Activated naive CD4-positive, alpha-beta T cell treated with anti-CD3 and anti-CD28 coated beads, Interleukin-2, amount 50 U/mL, for 72 hours (primary cell): ENCODE data around the gene FGGY. TPM values are rescaled to one million over a fixed set of nuclear protein-coding genes. Genes with fewer than 3 reads are reported as not detected.

Experiments used
- ATAC-seq, 2 donors: fragments of 150-1000 bp; cut with Tn5 transposase; 2 replicates each; pipeline ENCODE4 v1.10.0; 2021; ENCODE audit warnings: mild to moderate bottlenecking in 2 of 2, moderate library complexity in 2 of 2
- DNase-seq, 2 donors: peaks; one replicate each; pipeline ENCODE4 v3.0.0; 2021 to 2022; ENCODE audit warnings: low spot score in 2 of 2
- H3K27ac Mint-ChIP-seq, 2 donors: one replicate each; pipeline ENCODE4 v1.8.0; 2022; ENCODE audit warnings: mild to moderate bottlenecking in 2 of 2, mixed read lengths in 2 of 2
- H3K36me3 Mint-ChIP-seq, 2 donors: one replicate each; pipeline ENCODE4 v1.8.0; 2022; ENCODE audit warnings: mixed read lengths in 2 of 2
- H3K9me3 Mint-ChIP-seq, 2 donors: one replicate each; pipeline ENCODE4 v1.8.0; 2022; ENCODE audit warnings: mixed read lengths in 2 of 2
- total RNA-seq, 2 donors: library from RNA; stranded (reverse); gene quantifications; one replicate each; pipeline ENCODE4 v1.2.3, GENCODE V29; 2022

The FGGY gene
- total RNA-seq, 2 donors from 2014 or later = 15.0 to 17.0 TPM

GRCh38 chr1:59379371-59379728 lies 82.5 kb downstream of the FGGY start:
- Mint-ChIP-seq H3K27ac (no peak overlapping the region), H3K9me3 (peaks cover 0 to 15% of the 10 kb centered on the region in 2 donors), H3K36me3 (peaks cover 8 to 39% of the 10 kb centered on the region in 2 donors)
- peak; percentile 17 to 81 for ATAC-seq
- DNase-seq = no peak

GRCh38 chr1:59383963-59384362 lies 87.1 kb downstream of the FGGY start:
- Mint-ChIP-seq H3K27ac (no peak overlapping the region), H3K9me3 (peaks cover 0 to under 1% of the 10 kb centered on the region in 2 donors), H3K36me3 (peaks cover 0 to 17% of the 10 kb centered on the region in 2 donors)
- no peak for DNase-seq
- ATAC-seq = no peak

DNA sequence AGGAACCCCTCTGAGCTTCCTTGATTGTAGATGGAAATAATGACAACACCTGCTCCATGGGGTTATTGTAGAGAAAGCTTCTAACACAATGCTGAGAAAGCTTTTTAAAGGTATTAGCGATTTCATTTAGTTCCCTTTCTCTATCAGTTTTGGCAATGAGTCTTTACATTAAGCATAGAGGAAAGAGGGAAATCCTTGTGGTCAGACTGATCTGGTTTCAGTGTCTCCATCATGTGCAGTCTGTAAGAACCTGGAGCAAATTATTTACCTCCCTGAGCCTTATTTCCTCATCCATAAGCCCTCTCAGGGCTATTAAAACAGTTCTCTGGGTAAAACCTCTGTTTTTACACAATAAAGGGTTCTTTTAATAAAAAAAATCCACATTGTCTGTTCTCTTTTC lies 87.5 kb downstream of the FGGY start:
- DNase-seq (no peak), ATAC-seq (no peak)
- H3K27ac Mint-ChIP-seq = no peak overlapping the region
- H3K9me3 Mint-ChIP-seq = no peaks in the 10 kb centered on the region
- H3K36me3 Mint-ChIP-seq = peaks cover 0 to 16% of the 10 kb centered on the region in 2 donors

DNA sequence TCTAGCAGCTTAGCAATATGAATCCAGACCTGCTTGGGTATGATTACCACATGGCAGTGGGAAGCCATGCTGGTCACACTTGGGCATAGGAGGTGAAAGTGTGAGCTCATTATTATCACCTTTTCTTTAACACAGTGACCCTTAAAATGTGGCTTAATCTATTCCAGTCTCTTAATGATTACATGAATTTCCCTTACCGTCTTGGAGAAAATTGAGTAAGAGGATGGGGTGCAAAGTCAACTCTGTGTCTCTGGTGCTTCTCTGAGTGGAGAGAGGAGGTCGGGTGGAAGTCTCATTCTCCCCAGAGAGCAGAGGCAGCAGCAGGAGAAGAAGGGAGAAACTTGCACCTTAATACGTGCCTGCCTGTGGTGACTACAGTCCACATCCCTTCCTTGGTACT lies 91.3 kb downstream of the FGGY start:
- Mint-ChIP-seq H3K9me3 (no peaks in the 10 kb centered on the region), H3K36me3 (no peaks in the 10 kb centered on the region), H3K27ac (no peak overlapping the region)
- ATAC-seq (no peak), DNase-seq (no peak)

DNA sequence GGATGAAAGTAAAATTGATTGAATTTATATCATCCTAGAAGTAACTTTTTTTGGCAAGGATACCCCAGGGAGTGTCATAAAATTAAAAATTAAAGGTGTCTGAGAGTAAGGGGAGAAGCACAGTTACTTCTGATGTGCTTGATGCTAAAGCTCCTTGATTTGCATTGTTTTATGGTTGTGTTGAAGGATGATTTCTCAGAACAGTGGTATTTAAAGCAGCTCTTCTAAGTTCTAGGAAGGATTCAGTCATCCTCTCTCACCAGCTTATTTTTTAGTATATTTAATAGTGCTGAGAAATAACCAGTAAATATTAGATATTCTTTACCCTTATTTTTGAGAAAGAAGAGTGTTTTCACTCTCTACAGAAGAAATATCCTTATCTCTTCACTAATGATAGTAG lies 93.0 kb downstream of the FGGY start:
- no peak for DNase-seq
- no peak for ATAC-seq
- H3K27ac Mint-ChIP-seq = no peak overlapping the region
- no peaks in the 10 kb centered on the region for H3K9me3 Mint-ChIP-seq
- H3K36me3 Mint-ChIP-seq = peaks cover 0 to 4% of the 10 kb centered on the region in 2 donors

DNA sequence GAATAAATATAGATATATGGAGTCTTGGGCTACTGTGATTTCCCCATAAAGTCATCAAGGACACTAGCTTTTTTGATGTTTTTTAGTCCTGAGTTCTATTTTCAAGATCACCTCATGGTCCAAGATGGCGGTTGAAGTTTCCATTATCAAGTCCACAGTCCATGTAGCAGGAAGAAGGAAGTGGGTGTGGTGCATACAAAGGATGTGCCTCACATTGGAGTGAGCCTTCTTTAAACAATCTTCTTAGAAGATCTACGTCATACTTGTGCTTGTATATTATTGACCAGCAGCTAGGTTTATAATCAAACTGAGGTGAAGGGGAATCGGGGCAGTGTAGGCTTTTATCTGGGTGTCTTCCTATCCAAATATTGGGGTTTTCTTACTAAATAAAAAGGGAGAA lies 93.4 kb downstream of the FGGY start:
- Mint-ChIP-seq H3K27ac (no peak overlapping the region), H3K9me3 (no peaks in the 10 kb centered on the region), H3K36me3 (peaks cover 0 to 4% of the 10 kb centered on the region in 2 donors)
- DNase-seq = no peak
- ATAC-seq = no peak

GRCh38 chr1:59391212-59392179 lies 94.6 kb downstream of the FGGY start:
- H3K9me3 Mint-ChIP-seq = no peaks in the 10 kb centered on the region
- H3K27ac Mint-ChIP-seq = no peak overlapping the region
- H3K36me3 Mint-ChIP-seq = peaks cover 0 to 4% of the 10 kb centered on the region in 2 donors
- ATAC-seq (peak; percentile 26 to 66), DNase-seq (no peak)

- no peak overlapping the region for H3K27ac Mint-ChIP-seq
- peaks cover 0 to 4% of the 10 kb centered on the region in 2 donors for H3K36me3 Mint-ChIP-seq
- H3K9me3 Mint-ChIP-seq = no peaks in the 10 kb centered on the region
- DNase-seq (no peak), ATAC-seq (no peak)
Observed at GRCh38 chr1:59393211-59394180, 96.6 kb downstream of the FGGY start.

DNA sequence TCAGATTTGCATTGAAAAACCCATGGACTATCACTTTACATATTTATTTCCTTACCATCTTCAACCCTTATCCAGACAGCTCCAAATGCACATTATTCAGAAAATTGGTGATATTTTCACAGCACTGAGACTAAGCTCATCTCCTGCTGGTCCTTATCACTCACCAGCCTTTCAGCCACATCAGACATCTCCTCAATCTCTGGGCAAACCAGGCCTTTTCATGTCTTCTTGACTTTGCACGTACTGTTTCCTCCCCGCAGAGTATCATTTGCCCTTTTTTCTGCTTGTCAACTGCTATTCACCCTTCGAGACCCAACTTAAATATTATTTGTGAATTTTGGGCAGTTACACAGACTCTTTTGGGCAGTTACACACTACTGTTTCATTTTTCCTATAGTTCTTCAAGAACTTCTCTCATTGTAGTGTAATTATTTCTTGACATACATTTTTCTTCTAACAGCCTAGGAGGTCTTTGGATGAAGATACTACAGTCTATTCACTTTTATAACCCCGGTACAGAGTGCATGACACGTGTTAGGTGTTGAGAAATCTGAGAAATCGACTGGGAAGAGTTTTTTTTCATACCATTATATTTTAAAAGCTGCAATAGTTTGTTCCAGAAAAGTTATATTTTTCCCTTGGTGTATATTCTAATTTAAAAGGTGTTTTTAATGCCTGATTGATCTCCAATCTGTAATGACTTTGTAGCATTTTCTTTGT lies 98.0 kb downstream of the FGGY start:
- peaks cover 0 to 4% of the 10 kb centered on the region in 2 donors for H3K36me3 Mint-ChIP-seq
- no peak for ATAC-seq
- no peak for DNase-seq
- peak overlapping the region in 1 of 2 donors; percentile 0 for H3K27ac Mint-ChIP-seq
- H3K9me3 Mint-ChIP-seq = no peaks in the 10 kb centered on the region

- no peak for DNase-seq
- Mint-ChIP-seq H3K9me3 (no peaks in the 10 kb centered on the region), H3K36me3 (peaks cover 0 to 4% of the 10 kb centered on the region in 2 donors), H3K27ac (no peak overlapping the region)
- ATAC-seq = no peak
Observed at GRCh38 chr1:59396387-59396786, 99.5 kb downstream of the FGGY start.

DNA sequence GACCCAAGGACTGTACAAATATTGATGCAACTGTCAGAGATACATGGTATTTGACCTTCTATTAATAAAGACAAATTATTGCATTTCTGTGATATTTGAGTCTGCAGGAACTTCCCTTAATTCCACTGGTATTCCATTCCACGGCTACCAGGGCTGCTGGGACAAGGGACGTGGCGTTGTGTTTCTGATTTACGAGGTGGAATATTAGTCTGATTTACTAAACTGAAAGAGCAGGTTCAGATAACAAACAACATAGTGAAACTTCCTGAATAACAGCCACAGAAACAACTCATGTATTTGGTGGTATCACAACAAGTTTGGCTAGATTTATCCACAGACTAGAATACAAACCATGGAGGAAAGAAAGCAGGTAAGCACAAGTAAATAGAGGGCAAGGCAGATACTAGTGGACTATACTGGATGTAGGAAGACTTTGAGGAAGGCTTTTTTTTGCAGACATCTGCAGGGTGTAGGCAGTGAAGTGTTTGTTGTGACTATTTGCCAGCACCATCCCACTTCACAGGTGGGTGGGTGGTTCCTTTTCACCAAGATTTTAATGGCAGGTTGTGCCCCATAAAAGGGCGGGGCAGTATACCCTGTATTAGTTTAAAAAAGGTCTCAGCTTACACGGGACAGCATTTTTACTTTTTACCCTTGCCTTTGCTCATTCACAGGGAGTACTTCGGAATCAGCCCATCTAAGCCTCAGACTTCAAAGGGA lies 100.4 kb downstream of the FGGY start:
- no peak for DNase-seq
- no peak for ATAC-seq
- Mint-ChIP-seq H3K36me3 (peaks cover 0 to 4% of the 10 kb centered on the region in 2 donors), H3K9me3 (no peaks in the 10 kb centered on the region), H3K27ac (no peak overlapping the region)

GRCh38 chr1:59399642-59400041 lies 102.7 kb downstream of the FGGY start:
- ATAC-seq = peak in 1 of 2 donors; percentile 54
- Mint-ChIP-seq H3K27ac (no peak overlapping the region), H3K36me3 (no peaks in the 10 kb centered on the region), H3K9me3 (no peaks in the 10 kb centered on the region)
- DNase-seq = no peak

- ATAC-seq (no peak), DNase-seq (no peak)
- Mint-ChIP-seq H3K9me3 (no peaks in the 10 kb centered on the region), H3K27ac (no peak overlapping the region), H3K36me3 (no peaks in the 10 kb centered on the region)
Observed at GRCh38 chr1:59401581-59401980, 104.7 kb downstream of the FGGY start.

GRCh38 chr1:59404796-59405195 lies 107.9 kb downstream of the FGGY start:
- no peaks in the 10 kb centered on the region for H3K9me3 Mint-ChIP-seq
- H3K27ac Mint-ChIP-seq = no peak overlapping the region
- DNase-seq = no peak
- H3K36me3 Mint-ChIP-seq = no peaks in the 10 kb centered on the region
- no peak for ATAC-seq

DNA sequence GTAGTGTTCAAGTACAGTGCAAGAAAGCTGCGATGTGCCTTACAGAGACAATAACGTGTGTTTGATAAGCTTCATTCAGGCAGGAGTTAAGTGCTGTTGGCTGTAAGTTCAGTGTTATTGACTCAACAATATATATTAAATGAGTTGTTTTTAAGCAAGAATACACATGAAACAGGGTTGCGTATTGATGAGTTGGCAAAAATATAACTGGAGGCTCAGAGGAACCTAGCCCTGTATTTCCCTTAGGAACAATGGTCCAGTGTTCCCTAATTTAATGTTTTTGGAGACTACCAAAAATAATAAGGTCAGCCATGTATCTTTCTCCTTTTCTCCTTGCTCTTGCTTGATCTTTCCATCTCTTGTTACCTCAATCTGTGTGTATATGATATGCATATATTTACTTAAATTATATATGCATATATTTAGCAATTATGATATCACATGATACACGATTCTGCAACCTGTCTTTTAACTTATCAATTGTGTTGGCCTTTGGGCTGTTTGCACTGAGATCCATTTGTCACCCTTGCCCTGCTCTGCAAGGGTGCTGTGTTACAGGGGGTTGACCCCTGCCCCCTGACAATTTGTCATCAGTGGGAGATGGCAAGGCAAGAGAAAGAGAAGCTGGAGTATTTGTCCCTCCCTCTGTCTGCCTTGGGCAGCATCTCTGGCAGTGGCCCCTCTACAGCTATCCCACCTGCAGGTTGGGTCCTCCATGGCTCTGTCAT lies 109.7 kb downstream of the FGGY start:
- Mint-ChIP-seq H3K36me3 (no peaks in the 10 kb centered on the region), H3K9me3 (no peaks in the 10 kb centered on the region), H3K27ac (no peak overlapping the region)
- DNase-seq = no peak
- ATAC-seq = no peak
